T-helper 17 cell (primary cell): Measurements from ENCODE around the gene STIMATE. TPM values are rescaled to one million over a fixed set of nuclear protein-coding genes. Genes with fewer than 3 reads are reported as not detected.

Experiments used
- ATAC-seq: fragments of 150-1000 bp; cut with Tn5 transposase; 2 replicates; pipeline ENCODE4 v1.10.0; 2021; ENCODE audit warnings: mild to moderate bottlenecking, moderate library complexity
- DNase-seq, 3 donors: peaks; one replicate each; pipeline versions ENCODE4 v3.0.0 to v3.0.0-alpha.2; 2020 to 2021
- H3K9me3 ChIP-seq: one replicate; pipeline ENCODE4 v1.7.0; 2013; ENCODE audit warnings: low read length, mild to moderate bottlenecking; ENCODE audit not compliant: control insufficient read depth, poor library complexity, severe bottlenecking
- H3K27ac Mint-ChIP-seq: one replicate; pipeline ENCODE4 v1.8.0; 2022; ENCODE audit warnings: mild to moderate bottlenecking, moderate library complexity, mixed read lengths
- H3K27me3 Mint-ChIP-seq: one replicate; pipeline ENCODE4 v1.8.0; 2022; ENCODE audit warnings: mixed read lengths
- H3K36me3 Mint-ChIP-seq: one replicate; pipeline ENCODE4 v1.8.0; 2022; ENCODE audit warnings: low read depth, mixed read lengths
- H3K4me1 Mint-ChIP-seq: one replicate; pipeline ENCODE4 v1.8.0; 2022; ENCODE audit warnings: mild to moderate bottlenecking, mixed read lengths
- H3K4me3 Mint-ChIP-seq: one replicate; pipeline ENCODE4 v1.8.0; 2022; ENCODE audit warnings: mild to moderate bottlenecking, moderate library complexity, mixed read lengths
- total RNA-seq, 4 donors: library from RNA in 2 of 4; stranded (reverse) in 2 of 4; gene quantifications; one replicate each; pipeline ENCODE4 v1.2.3 and lab custom pipeline; 2022 to 2026

STIMATE gene
- total RNA-seq, 2 donors from 2014 or later, result 41.1 to 42.6 TPM

DNA sequence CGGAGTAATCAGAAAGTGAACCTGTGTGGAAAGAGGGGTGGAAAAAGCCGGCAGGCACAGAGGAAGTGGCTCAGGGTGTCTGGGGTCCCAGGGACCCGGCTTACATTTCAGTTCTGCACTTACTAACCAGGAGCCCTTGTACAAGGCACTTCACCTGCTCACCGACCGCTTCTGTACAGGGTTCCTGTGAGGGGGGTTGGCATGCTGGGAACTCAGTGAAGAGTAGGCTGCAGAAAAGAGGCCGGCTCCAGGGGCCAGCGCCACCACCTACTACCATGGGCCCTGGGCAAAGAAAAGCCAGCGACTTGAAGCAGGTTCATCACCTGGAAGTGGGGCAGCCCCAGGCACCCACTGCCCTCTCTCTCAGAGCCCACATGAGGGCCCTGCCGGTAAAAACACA is 6.2 kb downstream of the STIMATE start:
- ATAC-seq (no peak), DNase-seq (no peak)
- H3K4me1 Mint-ChIP-seq, result peaks cover 59% of the 10 kb centered on the region
- H3K9me3 ChIP-seq, result no peaks in the 10 kb centered on the region
- H3K27me3 Mint-ChIP-seq, result no peaks in the 10 kb centered on the region
- peak overlapping the region; percentile 43 for H3K4me3 Mint-ChIP-seq
- H3K36me3 Mint-ChIP-seq, result no peaks in the 10 kb centered on the region
- H3K27ac Mint-ChIP-seq, result peak overlapping the region; percentile 88

DNA sequence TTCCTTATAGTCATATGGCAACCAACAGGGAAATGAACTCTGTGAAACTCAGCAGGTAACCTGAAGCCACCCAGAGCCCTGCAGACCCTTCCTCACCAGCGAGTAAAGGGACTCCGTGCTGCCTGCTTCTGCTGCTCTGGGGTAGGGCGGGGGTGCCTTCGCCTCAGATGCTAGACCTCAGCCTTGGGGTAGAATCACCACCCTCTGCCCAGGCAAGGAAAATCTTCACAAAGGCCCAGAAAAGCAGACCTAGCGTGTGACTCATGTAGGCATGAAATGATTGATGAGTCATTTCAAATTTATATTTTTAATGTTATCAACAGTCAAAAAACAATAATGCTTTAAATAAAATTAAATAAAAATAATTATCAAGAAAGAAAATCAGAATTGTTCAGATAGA is 6.6 kb downstream of the STIMATE start:
- peak overlapping the region; percentile 90 for H3K27ac Mint-ChIP-seq
- no peak for DNase-seq
- H3K4me1 Mint-ChIP-seq, result peaks cover 54% of the 10 kb centered on the region
- no peaks in the 10 kb centered on the region for H3K27me3 Mint-ChIP-seq
- no peak for ATAC-seq
- peaks cover under 1% of the 10 kb centered on the region for H3K36me3 Mint-ChIP-seq
- H3K9me3 ChIP-seq, result no peaks in the 10 kb centered on the region
- no peak overlapping the region for H3K4me3 Mint-ChIP-seq

DNA sequence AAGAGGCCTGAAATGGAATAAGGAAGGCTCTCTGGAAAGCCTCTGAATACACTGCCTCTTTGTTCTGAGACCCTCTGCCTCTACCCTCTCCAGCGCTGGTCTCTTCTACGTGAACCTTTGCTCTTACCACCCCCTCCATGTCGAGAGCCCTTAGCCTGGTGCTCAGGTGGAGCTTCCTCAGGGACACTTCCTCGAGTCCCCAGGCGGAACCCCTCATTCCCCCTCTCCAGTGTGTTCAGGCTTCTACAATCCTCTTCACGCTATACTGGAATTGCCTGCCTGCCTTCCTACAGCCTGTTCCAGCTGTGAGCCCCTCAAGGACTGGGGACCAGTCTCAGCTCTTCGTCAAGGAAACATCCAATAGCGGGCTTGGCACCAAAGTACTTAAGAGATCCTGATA is 7.4 kb downstream of the STIMATE start:
- Mint-ChIP-seq H3K27me3 (no peaks in the 10 kb centered on the region), H3K4me1 (peaks cover 47% of the 10 kb centered on the region), H3K36me3 (peaks cover 3% of the 10 kb centered on the region), H3K27ac (peak overlapping the region; percentile 90), H3K4me3 (no peak overlapping the region)
- DNase-seq (no peak), ATAC-seq (no peak)
- H3K9me3 ChIP-seq, result no peaks in the 10 kb centered on the region

DNA sequence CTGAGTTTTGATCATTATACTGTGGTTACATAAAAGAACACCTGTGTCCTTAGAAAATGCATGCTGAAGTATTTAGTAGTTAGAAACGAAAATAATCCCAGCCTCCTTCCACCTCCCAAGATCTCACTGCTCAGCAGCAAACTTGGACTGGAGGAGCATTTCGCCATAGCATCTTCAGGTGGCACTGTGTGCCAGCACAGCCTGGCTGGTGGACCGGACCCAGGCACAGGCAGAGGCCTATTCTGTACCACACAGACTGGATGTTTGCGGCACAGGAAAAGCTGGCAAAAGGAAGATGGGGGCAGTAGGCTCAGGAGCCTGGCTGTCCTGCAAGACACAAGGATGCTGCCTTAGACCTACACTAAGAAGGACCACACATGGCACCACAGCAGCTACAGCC is 10.2 kb downstream of the STIMATE start:
- no peak for DNase-seq
- no peak for ATAC-seq
- Mint-ChIP-seq H3K4me1 (peaks cover 34% of the 10 kb centered on the region), H3K4me3 (no peak overlapping the region), H3K36me3 (peaks cover 3% of the 10 kb centered on the region), H3K27ac (no peak overlapping the region), H3K27me3 (no peaks in the 10 kb centered on the region)
- no peaks in the 10 kb centered on the region for H3K9me3 ChIP-seq

DNA sequence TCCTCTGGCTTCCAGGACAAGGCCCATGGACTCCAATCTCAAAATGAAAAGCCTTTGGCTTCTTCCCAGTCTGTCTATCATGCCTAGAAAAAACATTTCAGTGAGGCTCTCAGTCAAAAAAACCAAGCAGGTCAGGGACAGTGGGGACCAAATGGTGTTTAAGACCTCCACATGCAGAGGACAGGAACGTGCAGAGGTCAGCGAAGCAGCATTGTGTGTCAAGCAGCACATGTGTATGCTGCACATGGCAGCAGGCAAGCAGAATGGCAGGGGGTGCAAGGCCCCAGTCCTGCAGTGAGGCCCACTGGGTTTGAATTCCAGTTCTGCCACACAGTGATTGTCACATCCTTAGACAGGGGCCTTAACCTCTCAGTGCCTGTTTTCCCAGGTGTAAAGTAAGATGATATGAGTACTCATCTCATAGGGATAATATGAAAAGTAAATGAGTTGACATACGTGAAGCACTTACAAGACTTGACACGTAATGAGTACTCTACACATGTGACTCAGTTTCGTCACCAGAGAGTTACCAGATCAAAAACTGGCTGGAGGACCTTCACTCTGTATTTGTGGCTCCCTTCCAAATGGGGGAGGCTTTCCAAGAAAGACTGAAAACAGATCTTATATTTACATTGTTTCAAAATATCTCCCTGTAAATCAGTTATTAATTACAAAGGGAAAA is 11.2 kb downstream of the STIMATE start:
- peaks cover 28% of the 10 kb centered on the region for H3K4me1 Mint-ChIP-seq
- ATAC-seq (no peak), DNase-seq (no peak)
- no peaks in the 10 kb centered on the region for H3K9me3 ChIP-seq
- no peak overlapping the region for H3K27ac Mint-ChIP-seq
- peaks cover 3% of the 10 kb centered on the region for H3K36me3 Mint-ChIP-seq
- H3K4me3 Mint-ChIP-seq, result no peak overlapping the region
- H3K27me3 Mint-ChIP-seq, result no peaks in the 10 kb centered on the region

DNA sequence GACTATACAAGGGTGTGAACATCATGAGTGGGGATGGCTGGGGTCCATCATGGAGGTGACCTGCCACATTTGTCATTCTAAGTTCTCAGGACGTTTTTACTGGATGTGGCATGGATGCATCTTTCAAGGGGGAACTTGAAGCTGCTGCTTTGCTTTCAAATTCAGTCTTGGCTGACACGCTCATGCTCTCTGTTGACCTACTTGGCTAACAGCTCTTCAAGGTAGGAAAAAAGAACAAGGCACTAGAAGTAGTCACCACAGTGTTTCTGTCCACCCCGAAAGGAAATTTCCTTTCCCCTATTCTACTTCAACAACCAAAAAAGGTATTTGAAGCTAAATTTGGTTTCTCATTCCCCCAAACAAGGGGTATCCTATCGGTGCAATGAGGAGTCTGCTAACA is 15.0 kb downstream of the STIMATE start:
- no peak for DNase-seq
- Mint-ChIP-seq H3K4me1 (peaks cover 21% of the 10 kb centered on the region), H3K27ac (no peak overlapping the region), H3K27me3 (no peaks in the 10 kb centered on the region), H3K4me3 (no peak overlapping the region), H3K36me3 (peaks cover 3% of the 10 kb centered on the region)
- H3K9me3 ChIP-seq, result no peaks in the 10 kb centered on the region
- no peak for ATAC-seq

DNA sequence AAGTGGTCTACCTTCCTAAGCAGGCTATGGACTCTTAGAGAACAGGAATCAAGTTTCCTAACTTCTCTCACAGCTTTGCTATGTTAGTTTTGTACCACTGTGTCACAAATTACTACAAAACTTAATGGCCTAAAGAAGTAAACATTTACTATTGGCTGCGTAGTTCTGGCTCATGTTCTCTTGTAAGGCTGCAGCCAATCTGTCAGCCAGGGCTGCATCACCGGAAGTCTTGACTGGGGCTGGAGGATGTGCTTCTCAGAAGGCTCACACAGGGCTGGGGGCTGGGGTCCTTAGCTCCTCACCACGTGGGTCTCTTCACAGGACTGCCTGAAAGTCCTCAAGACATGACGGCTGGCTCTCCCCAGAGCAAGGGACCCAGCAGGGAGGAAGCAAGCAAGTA is 15.5 kb downstream of the STIMATE start:
- H3K36me3 Mint-ChIP-seq, result peaks cover 3% of the 10 kb centered on the region
- no peak overlapping the region for H3K27ac Mint-ChIP-seq
- ATAC-seq (no peak), DNase-seq (no peak)
- H3K4me3 Mint-ChIP-seq, result no peak overlapping the region
- peaks cover 23% of the 10 kb centered on the region for H3K4me1 Mint-ChIP-seq
- no peaks in the 10 kb centered on the region for H3K27me3 Mint-ChIP-seq
- no peaks in the 10 kb centered on the region for H3K9me3 ChIP-seq

DNA sequence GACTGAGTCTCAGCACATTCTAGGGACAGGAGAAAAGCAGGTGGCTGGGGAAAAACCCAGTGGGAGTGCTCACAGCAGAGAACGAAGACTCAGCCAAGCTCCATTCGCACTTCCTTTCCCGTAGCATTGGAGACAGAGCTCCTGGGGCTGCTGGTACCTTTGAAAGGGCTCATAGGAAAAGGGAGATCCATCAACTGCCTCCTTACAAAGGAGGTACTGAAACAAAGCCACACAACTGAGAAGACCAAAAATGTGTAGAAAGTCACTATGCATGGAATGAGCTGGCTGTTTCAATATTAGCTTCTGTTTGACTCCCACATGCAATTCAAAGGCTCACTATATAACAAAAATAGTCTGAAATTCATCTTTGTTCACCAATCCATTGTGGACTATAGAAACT is 16.9 kb downstream of the STIMATE start:
- no peaks in the 10 kb centered on the region for H3K36me3 Mint-ChIP-seq
- H3K27me3 Mint-ChIP-seq, result no peaks in the 10 kb centered on the region
- DNase-seq, result no peak
- no peaks in the 10 kb centered on the region for H3K9me3 ChIP-seq
- H3K4me1 Mint-ChIP-seq, result peaks cover 25% of the 10 kb centered on the region
- H3K27ac Mint-ChIP-seq, result peak overlapping the region; percentile 43
- ATAC-seq, result no peak
- H3K4me3 Mint-ChIP-seq, result no peak overlapping the region

DNA sequence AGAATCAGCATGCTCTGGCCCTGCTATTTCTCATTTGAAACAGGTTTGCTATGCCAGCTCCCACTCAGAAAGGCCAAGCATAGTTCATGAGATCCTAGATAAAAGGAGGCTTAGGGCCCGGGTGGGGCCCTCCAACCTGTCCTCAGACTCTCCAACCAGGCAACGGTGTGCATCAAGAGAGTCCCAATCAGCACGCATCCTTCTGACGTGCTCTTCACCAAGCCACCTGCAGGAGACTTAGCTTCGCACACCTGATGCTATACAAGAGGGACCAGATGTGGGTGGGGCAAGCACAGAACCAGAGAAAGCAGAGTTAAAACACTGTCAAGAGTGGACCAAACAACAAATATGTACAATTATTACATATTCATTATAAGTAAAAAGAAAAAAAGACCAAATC is 17.3 kb downstream of the STIMATE start:
- Mint-ChIP-seq H3K4me3 (no peak overlapping the region), H3K27ac (peak overlapping the region; percentile 43), H3K27me3 (no peaks in the 10 kb centered on the region), H3K4me1 (peaks cover 28% of the 10 kb centered on the region), H3K36me3 (no peaks in the 10 kb centered on the region)
- H3K9me3 ChIP-seq, result no peaks in the 10 kb centered on the region
- ATAC-seq (no peak), DNase-seq (no peak)

DNA sequence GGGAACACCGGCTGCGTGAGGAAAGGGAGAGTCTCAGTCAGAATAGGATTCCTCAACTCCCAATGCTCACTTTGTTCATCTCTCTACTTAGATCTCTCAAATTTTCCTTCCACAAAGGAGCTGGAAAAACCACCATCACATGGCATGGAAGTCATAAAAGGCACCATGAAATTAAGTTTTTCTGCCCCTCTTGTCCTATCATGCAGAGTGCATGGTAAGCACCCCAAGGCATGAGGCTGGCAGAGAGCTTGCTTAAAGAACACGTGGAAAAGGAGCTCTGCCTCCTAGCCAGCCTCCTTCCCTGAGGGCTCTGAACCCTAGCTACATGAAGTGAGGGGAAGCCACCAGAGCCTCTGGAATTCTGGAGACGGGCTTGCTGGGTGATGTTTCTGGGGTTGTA is 17.8 kb downstream of the STIMATE start:
- H3K36me3 Mint-ChIP-seq, result no peaks in the 10 kb centered on the region
- no peak overlapping the region for H3K4me3 Mint-ChIP-seq
- no peaks in the 10 kb centered on the region for H3K27me3 Mint-ChIP-seq
- ATAC-seq (no peak), DNase-seq (no peak)
- peaks cover 31% of the 10 kb centered on the region for H3K4me1 Mint-ChIP-seq
- no peak overlapping the region for H3K27ac Mint-ChIP-seq
- no peaks in the 10 kb centered on the region for H3K9me3 ChIP-seq

DNA sequence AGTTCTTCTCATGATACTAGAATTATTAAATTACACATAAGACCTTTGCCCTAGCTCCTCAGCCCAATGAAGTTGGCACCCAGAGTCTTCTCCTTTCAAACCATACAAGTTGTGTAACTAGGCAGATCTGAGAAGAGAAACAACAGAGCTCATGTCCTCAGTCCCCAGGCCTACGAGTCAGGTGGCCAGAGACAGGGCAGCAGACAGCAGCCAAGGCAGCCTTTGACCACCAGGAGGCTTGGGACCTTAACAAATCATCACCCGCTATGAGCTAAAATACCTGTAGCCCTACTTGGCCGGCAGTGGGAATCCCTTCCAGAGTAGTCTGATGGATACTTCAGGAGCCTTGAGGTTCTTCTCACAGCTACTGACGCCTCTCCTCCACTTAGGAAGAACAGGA is 18.3 kb downstream of the STIMATE start:
- H3K36me3 Mint-ChIP-seq, result no peaks in the 10 kb centered on the region
- H3K9me3 ChIP-seq, result no peaks in the 10 kb centered on the region
- DNase-seq (no peak), ATAC-seq (no peak)
- H3K27ac Mint-ChIP-seq, result no peak overlapping the region
- no peak overlapping the region for H3K4me3 Mint-ChIP-seq
- peaks cover 36% of the 10 kb centered on the region for H3K4me1 Mint-ChIP-seq
- no peaks in the 10 kb centered on the region for H3K27me3 Mint-ChIP-seq

DNA sequence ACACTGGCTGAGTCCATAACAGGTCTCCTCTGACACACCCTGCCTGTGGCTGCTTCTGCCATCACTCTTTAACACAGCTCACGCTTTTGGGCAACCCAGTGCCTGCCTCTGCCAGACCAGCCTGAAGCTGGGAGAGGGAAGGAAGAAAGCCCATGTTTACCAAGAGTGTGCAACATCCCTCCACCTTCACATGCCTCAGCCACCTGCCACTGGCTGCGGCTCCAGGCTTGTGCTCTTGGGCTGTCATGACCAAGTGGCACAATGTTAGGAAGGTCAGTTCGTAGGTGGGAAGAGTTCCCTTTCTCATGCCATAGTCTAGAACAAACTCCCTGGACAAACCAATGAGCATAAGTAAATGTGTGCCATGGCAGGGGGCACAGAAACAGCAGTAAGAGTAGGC is 20.3 kb downstream of the STIMATE start:
- Mint-ChIP-seq H3K4me3 (no peak overlapping the region), H3K27ac (no peak overlapping the region), H3K4me1 (peaks cover 32% of the 10 kb centered on the region), H3K27me3 (no peaks in the 10 kb centered on the region), H3K36me3 (no peaks in the 10 kb centered on the region)
- ATAC-seq, result no peak
- no peaks in the 10 kb centered on the region for H3K9me3 ChIP-seq
- no peak for DNase-seq

DNA sequence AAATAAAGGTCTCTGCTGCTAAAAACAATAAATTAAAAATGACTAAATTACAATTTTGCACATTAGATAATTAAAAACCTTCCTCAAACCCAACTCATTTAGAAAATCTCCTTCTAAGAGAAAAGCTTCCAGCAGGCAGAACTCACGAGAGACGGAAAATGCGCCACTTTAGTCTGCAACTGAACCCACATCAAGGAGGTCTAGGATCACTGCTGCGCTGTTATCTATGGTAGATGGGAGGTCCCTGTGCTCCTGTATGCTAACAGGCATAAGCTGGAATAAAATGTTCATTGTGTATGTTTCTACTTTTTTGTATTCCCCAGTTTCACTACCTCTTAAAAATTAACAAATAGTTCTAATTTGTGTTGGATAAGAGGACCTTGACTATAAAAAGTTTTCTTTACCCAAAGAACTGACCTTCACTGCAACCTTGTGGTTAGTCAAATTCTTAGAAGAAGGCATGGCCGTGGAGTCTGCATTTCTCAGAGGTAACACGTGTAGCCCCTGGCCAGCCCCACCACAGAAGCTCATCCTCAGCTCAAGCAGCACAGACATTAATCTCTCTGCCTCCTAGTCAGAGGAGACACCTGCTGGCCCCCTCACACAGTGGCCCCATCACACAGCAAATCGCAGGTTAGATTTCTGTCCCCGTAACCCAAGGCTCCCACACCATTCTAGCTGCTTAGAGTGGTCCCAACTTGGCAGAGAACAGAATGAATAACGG is 22.3 kb downstream of the STIMATE start:
- H3K9me3 ChIP-seq, result no peaks in the 10 kb centered on the region
- no peak for ATAC-seq
- Mint-ChIP-seq H3K4me1 (peaks cover 35% of the 10 kb centered on the region), H3K4me3 (no peak overlapping the region), H3K36me3 (peaks cover 2% of the 10 kb centered on the region), H3K27ac (peak overlapping the region; percentile 9), H3K27me3 (no peaks in the 10 kb centered on the region)
- no peak for DNase-seq

DNA sequence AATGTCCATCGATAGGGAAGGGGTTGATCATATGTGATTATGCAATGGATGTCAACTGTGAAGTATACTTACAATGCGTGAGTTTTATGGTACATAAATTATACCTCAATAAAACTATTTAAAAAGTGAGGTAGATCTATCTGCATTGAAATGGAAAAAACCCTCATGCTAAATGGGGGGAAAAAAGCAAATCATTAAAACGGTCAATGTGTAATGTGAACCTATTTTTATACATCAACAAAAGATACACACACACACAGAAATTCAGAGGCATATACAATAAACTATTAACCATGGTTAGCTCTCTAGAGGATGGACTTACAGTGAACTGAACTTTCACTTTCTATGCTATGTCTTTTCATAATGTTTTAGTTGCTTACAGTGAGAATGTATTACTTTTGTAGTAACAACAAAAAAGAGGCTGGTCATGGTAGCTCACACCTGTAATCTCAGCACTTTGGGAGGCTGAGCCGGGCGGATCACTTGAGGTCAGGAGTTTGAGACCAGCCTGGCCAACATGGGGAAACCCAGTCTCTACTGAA is 23.1 kb downstream of the STIMATE start:
- no peak for ATAC-seq
- no peaks in the 10 kb centered on the region for H3K9me3 ChIP-seq
- DNase-seq, result no peak
- peaks cover 38% of the 10 kb centered on the region for H3K4me1 Mint-ChIP-seq
- H3K27ac Mint-ChIP-seq, result no peak overlapping the region
- H3K36me3 Mint-ChIP-seq, result peaks cover 2% of the 10 kb centered on the region
- no peaks in the 10 kb centered on the region for H3K27me3 Mint-ChIP-seq
- no peak overlapping the region for H3K4me3 Mint-ChIP-seq
